Epithelial cell of proximal tubule (primary cell): ENCODE results near the gene AKIRIN2. TPM values are rescaled to one million over a fixed set of nuclear protein-coding genes. Genes with fewer than 3 reads are reported as not detected.

Experiments
- DNase-seq: peaks from one replicate; pipeline ENCODE4 v3.0.0-alpha.2; 2011; ENCODE audit warnings: low read depth
- H3K4me3 ChIP-seq: 2 replicates; pipeline ENCODE4 v1.5.1; 2011; ENCODE audit warnings: low read depth, mild to moderate bottlenecking, low read length
- total RNA-seq: library from RNA; depleted of rRNA; stranded (reverse); fragments of >200 nt; gene quantifications from 2 replicates; pipeline ENCODE4 v1.2.3, GENCODE V29; 2015
- TF ChIP-seq, protein P1 (sequence below): conservative IDR thresholded peaks from 2 replicates; pipeline ENCODE4 v1.5.1; 2012; ENCODE audit warnings: low read depth, mild to moderate bottlenecking, low read length

AKIRIN2 gene
- total RNA-seq, 1 donor from 2014 or later = 25.0 TPM

DNA sequence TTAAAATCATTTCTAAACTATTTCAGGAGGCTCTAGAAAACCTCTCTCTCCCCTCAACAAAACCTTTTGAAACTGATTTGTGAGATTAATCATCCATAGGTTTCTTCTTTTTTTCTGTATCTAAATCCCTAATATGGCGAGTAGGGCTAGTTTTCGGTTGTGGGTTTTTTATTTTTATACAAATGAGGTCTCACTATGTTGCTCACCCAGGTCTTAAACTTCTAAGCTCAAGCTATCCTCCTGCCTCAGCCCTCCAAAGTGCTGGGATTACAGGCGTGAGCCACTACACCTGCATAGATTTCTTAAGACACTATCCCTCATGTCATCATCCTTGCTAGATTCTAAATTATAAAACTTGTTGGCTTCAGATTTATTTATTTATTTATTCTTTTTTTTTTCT, 68.2 kb downstream of the AKIRIN2 start:
- no peak overlapping the region for H3K4me3 ChIP-seq
- TF ChIP-seq, protein P1, sequence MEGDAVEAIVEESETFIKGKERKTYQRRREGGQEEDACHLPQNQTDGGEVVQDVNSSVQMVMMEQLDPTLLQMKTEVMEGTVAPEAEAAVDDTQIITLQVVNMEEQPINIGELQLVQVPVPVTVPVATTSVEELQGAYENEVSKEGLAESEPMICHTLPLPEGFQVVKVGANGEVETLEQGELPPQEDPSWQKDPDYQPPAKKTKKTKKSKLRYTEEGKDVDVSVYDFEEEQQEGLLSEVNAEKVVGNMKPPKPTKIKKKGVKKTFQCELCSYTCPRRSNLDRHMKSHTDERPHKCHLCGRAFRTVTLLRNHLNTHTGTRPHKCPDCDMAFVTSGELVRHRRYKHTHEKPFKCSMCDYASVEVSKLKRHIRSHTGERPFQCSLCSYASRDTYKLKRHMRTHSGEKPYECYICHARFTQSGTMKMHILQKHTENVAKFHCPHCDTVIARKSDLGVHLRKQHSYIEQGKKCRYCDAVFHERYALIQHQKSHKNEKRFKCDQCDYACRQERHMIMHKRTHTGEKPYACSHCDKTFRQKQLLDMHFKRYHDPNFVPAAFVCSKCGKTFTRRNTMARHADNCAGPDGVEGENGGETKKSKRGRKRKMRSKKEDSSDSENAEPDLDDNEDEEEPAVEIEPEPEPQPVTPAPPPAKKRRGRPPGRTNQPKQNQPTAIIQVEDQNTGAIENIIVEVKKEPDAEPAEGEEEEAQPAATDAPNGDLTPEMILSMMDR = no peak
- DNase-seq = no peak

DNA sequence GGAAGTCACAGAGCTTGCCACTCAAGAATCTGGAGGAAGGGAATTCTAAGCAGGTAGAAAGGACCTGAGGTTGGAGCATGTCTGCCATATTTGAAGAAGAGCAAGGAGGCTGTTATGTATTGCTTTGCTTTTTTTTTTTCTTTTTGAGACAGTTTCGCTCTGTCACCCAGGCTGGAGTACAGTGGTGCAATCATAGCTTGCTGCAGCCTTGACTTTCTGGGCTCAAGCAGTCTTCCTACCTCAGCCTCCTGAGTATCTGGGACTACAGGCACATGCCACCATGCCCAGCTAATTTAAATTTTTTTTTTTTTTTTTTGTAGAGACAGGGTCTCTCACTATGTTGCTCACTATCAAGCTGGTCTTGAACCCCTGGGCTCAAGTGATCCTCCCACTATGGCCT, 71.3 kb downstream of the AKIRIN2 start:
- H3K4me3 ChIP-seq = no peak overlapping the region
- no peak for DNase-seq
- TF ChIP-seq, protein P1 = no peak

DNA sequence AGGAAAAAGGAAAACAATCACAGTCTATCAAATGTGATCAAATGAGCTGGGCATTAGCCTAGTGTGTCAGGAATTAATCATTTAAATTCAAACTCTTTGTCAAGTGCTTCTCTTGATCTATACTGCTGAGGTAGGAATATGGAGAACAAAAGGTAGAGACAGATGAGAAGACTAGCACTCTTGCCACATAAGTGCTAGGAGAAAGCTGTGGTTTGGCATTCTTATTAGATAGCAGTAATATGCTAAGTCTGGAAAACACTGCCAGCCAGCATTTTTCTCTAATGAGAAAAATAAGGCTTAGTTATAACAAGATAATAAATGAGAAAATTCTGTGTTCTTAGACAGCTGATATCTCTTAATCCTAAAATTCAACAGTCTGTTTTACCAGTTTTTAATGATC, 73.2 kb downstream of the AKIRIN2 start:
- no peak for DNase-seq
- TF ChIP-seq, protein P1 = no peak

DNA sequence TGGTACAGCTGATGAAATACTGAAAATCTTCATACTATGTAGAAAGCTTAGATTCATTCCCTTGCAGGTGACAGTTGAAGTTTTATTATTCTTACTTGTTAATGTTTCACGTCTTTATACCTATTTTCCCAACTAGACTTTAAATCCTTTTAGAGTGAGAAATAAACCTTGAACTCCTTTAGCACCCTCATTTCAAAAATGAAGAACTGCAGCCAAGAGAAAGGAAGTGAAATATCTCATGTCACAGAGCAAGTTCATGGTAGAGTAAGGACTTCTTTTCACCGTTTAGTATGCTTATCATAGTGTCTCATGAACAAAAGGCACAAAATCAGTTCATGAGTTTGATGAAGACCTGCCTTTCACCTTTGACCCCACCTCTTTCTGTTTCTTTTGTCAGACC, 73.6 kb downstream of the AKIRIN2 start:
- H3K4me3 ChIP-seq = no peak overlapping the region
- TF ChIP-seq, protein P1 = no peak
- DNase-seq = no peak

More for the DNA sequence above, 73.2 kb downstream of the AKIRIN2 start:
- H3K4me3 ChIP-seq = no peak overlapping the region

Other genes starting within 250 kb of the AKIRIN2 start
- 9.5 and 10.5 TPM in 2 replicates for gene SLC35A1, start 229.3 kb downstream of the AKIRIN2 start, total RNA-seq
- gene RARS2, start 112.2 kb downstream of the AKIRIN2 start, total RNA-seq = 15.8 and 27.5 TPM in 2 replicates
- 28.4 and 29.7 TPM in 2 replicates for gene ORC3, start 112.1 kb downstream of the AKIRIN2 start, total RNA-seq